ENCODE results near the gene ARPC4. TPM values are rescaled to one million over a fixed set of nuclear protein-coding genes. Genes with fewer than 3 reads are reported as not detected.

Gene ARPC4
- total and polyA plus RNA-seq, 10 of the 15 experiments (the other 5 are each of a cell fraction or from before 2014, with no cell fraction given): 42.0 to 354 (median 268) TPM

- TF ChIP-seq ZBTB40 (IDR thresholded peaks at IDR 0.05; ENCODE audit: borderline replicate concordance) (no peak), CREB1 (IDR thresholded peaks at IDR 0.05; ENCODE audit: low read depth) (no peak), PKNOX1 (IDR thresholded peaks at IDR 0.05) (peak; percentile 68; the same call in 1 of the 2 replicates), NFIC (IDR thresholded peaks at IDR 0.05; ENCODE audit: low read depth, low read length) (no peak), CHD2 (IDR thresholded peaks at IDR 0.05; ENCODE audit: borderline replicate concordance, low read depth, low read length) (no peak), MEF2B (IDR thresholded peaks at IDR 0.05; ENCODE audit: partially characterized antibody, poor library complexity, severe bottlenecking) (peak; percentile 62), IRF4 (IDR thresholded peaks at IDR 0.05; ENCODE audit: low read depth, low read length) (0 out of 2 replicates have a peak, but pooled peaks have one; percentile 35), SREBF1 (IDR thresholded peaks at IDR 0.05; ENCODE audit: low read length) (no peak), SP1 (IDR thresholded peaks at IDR 0.05; ENCODE audit: low read depth, low read length) (no peak)
These were observed 45.6 kb upstream of the ARPC4 start (continued) for GRCh38 chr3:9747267-9747666.
